CD4-positive, alpha-beta T cell treated with Interferon alpha-2 for 1 hour (primary cell): ENCODE results near the gene COX6B2.

Source experiments
- DNase-seq, 2 donors: peaks; one replicate each; pipeline ENCODE4 v3.0.0-alpha.2; 2020 to 2022

Gene COX6B2

DNA sequence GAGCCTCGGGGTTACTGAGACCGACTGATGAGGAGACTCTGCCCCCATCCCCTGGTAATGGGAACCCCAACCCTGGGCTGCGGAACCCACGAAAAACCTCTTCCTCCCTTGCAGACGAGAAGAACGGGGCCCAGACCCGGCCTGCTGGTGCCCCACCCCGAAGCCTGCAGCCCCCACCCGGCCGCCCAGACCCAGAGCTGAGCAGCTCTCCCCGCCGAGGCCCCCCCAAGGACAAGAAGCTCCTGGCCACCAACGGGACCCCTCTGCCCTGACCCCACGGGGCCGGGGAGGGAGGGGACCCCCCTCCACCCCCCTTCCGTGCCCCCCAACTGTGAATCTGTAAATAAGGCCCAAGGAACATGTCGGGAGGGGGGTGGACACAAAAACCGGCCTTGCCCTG, 42.7 kb downstream of the COX6B2 start:
- no peak for DNase-seq

DNA sequence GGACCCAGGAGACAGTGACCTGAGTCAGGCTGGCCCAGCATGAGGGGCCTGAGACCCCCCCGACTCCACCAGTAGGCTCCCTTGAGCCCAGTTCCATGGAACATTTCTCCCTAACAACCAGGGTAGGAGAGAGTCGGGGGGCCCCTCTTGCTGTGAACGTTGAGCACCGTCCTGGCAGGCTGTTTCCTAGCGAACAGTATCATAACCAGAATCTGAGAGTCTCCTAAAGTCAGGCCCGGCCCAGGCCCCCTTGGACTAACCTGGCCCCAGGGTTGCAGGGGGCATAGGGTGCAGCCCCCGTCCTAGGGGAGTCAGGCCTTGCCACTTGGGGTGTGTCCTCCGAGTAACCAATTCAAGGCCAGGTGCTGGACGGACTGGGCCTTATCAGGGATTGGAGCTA, 43.1 kb downstream of the COX6B2 start:
- DNase-seq: no peak

DNA sequence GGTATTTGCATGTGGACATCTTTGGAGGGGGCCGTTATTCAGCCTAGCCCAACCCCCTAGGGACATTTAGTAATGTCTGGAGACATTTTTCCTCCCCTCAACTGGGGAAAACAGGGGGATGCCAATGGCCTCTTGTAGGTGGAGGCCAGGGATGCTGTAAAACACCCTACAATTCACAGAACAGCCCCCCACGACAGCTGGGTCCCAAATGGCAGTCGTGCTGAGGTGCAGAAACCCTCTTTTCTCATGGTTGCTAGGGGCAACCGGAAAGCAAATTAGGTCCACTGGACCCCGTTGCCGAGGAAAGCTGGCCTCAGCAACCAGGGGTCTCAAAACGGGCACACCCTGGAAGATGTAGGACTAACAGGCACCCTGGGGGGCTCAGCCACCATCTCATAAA, 44.0 kb downstream of the COX6B2 start:
- no peak for DNase-seq

DNA sequence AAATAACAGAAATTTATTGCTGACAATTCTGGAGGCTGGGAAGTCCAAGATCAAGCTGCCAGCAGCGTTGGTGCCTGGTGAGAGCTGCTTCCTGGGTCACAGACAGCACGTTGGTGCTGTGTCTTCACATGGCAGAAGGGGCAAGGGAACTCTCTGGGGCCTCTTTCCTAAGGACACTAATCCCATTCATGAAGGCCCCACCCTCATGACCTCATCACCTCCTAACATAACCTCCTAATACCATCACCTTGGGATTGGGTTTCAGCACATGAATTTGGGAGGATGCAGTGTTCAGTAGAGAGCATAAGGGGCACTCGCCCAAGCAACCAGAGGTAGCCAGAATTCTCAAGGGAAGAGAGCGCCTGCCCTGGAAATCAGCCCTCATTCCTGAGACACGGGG, 45.1 kb downstream of the COX6B2 start:
- no peak for DNase-seq

DNA sequence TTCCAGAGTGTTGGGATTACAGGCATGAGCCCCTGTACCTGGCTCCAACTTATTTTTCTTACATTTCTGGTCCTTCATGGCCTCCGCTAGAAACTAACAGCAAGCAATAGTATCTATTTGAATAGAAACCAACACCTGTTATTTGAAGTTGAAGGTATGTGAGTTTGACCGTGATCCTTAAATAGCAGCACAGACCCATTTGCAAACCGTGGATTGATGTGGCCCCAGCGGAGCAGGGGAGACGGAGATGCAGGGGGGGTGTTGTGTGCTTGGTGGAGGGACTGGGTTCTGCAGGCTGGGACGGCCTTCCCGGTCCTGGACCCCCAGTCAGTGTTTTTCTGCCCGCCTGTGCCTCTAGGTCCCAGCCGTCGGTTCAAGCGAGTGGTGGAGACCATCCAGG, 46.2 kb downstream of the COX6B2 start:
- DNase-seq: no peak

DNA sequence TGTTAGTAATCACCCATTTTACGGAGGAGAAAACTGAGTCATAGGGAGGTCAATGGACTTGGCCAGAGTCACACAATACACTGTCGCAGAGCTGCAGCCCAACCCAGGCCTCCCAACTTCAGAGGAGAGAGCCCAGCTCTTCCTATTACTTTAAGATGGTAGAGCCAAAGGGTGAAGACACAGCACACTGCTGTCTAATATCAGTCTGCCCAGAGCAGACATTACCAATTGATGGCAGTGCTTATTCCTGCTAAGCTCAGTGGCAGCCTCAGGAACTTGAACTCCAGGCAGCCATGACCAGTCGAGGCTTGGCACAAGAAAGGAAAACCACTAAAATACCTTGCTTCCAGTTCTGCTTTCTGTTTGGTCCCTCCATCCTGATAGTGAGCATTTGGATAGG, 47.8 kb downstream of the COX6B2 start:
- DNase-seq: no peak

DNA sequence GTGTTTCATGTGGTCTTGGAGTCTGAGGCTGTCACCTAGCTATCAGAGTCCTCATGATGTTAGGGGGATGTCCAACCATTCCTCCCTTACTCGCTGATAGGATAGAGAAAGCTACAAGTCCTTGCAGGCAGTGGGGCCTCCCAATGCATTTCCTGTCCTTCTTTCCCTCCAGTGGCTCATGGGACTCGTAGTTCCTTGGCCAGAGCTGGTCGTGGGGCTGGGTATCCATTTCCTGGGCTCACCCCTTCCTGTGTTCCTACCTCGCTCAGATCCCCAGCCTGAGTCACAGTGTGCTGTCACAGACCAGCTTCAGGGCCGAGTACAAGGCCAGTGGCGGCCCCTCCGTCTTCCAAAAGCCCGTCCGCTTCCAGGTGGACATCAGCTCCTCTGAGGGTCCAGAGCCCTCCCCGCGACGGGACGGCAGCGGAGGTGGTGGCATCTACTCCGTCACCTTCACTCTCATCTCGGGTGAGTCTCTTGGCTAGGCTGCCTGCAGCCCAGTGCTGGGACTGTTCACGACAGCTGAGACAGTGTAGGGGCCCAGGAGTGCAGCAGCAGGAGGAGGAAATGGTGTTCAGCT, 48.4 kb downstream of the COX6B2 start:
- no peak for DNase-seq

DNA sequence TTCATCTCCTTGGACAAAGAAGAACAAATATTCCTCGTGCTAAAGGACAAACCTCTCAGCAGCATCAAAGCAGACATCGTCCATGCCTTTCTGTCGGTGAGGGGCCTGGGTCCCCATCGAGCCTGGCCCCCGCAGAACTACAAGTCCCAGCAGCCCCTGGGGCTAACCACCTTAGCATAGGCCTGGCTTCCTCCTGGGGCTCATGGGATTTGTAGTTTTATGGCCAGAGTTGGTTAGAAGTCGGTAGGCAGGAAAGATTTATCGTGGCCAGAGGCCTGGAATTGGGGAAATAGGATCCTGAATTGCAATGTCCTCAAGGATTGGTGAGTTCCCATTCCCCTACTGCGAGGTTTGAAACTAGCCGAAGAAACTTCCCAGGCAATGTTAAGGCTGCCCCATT, 49.0 kb downstream of the COX6B2 start:
- peak; percentile 51 to 69 for DNase-seq

DNA sequence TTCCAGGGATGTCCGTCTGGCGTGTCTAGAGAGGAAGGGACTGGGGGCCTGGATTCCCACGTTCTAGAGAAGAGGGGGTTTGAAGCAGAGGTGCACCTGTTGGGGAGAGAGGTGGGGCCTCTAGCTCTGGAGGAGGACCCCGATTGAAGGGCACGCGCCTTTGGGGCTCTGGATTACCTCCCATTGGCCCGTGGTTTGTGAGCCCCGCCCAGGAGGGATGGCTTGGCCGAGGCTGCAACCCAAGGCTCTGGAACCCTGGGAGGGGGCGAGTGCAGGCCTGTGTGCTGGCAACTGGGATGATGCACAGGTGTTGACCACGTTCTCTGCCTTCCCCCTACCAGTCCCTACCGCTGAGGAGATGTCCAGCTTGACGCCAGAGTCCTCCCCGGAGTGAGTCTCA, 49.5 kb downstream of the COX6B2 start:
- no peak for DNase-seq

DNA sequence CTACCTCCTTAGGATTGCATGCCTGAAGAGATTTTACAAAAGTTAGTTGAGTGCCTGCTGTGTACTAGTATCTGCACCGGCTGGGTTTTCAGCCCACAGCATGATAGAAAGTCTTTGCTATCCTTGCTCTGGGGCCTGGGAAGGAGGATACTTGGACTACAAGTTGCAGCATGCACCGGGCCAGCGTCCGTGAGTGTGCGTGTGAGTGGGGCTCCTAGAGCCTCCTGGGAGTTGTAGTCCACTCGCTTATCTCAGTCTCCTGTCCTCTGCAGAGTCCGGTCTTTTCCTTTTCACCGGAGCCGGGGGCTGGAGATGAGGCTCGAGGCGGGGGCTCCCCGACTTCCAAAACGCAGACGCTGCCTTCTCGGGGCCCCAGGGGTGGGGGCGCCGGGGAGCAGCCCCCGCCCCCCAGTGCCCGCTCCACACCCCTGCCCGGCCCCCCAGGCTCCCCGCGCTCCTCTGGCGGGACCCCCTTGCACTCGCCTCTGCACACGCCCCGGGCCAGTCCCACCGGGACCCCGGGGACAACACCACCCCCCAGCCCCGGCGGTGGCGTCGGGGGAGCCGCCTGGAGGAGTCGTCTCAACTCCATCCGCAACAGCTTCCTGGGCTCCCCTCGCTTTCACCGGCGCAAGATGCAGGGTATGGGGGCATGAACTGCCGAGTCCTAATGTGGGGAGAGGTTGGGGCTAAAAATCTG, 50.1 kb downstream of the COX6B2 start:
- peak in 1 of 2 donors; percentile 37 for DNase-seq

DNA sequence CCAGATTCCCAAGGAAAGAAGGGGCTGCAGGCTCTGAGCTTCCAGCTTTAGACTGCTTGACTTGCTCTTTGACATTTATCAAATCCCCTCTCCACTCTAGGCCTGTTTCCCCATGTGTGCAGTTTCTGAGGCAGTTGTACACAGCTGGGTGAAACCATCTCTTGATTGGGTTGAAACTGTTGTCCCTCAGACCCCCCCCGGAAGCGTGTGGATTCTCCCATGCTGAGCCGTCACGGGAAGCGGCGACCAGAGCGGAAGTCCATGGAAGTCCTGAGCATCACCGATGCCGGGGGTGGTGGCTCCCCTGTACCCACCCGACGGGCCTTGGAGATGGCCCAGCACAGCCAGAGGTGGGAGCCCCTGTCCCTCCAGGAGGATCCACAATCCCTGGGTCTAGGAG, 51.0 kb downstream of the COX6B2 start:
- no peak for DNase-seq

DNA sequence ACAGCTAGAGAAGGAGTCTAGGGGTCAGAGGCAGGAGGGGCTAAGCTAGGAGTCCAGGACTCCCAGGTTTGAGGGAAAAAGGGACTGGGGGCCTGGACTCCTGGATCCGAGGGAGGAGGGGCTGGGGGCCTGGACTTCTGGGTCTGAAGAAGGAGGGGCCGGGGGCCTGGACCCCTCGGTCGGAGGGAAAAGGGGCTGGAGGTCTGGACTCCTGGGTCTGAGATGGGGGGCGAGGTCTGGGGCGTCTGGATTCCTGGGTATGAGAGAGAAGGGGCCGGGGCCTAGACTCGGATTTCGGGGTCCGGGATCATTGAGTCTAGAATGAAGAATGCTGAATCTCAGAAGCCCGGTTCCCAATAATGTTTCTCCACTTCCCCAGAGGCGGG, 52.2 kb downstream of the COX6B2 start:
- no peak for DNase-seq

DNA sequence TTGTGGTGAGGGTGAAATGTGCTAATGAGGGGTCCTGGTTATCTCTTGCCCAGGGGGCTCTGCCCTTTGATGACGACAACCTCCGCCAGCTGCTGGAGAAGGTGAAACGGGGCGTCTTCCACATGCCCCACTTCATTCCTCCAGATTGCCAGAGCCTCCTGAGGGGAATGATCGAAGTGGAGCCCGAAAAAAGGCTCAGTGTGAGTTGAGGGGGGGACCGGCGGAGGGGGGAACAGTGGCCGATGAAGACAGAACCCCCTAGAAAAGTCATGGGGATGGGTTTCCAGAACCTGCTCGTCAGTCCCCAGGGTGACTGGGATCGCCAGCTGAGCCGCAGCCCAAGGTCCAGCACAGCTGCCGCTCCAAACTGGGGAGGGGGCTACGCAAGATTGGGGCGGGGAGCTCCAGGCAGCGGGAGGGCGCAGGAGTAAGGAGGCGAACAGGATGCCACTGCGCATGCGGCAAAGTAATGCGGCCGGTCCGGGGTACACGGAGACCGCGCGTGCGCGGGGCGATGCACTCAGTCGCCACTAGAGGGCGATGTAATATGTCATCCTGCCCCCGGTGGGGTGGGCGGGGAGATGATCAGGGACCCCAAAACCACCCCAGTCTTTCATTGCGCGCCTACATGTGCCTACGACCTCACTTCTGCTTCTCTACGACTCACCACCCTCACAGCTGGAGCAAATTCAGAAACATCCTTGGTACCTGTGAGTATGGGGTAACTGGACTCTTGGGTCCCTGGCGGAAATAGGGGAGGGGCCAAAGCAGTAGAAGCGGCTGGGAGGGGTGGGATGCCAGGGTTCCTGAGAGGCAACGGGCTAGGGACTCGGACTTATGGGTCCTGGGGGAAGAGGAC, 52.8 kb downstream of the COX6B2 start:
- DNase-seq: peak; percentile 92 to 93

DNA sequence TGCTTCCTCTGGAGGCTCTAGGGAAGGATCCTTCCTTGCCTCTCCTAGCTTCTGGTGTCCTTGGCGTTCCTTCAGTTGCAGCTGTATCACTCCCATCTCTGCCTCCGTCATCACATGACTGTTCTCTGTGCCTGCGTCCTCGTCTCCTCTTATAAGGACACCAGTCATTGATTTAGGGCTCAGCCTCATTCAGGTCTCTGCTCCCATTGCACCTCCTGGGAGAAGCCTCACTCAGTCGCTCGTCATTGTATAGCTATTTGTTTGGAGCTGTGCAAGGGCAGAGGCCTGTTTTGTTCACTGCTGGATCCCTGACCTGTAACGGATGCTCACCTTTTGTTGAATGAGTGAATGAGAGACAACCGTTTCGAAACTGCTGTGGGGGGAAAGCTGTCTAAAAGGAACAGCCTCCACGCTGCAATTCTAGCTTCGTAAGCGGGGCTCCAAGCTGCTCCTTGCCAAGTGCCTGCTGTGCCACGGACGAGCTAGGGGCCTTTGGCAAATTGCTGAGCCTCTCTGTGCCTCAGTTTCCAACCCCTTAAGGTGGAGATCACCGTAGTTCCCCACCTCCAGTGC, 53.5 kb downstream of the COX6B2 start:
- DNase-seq: no peak

DNA sequence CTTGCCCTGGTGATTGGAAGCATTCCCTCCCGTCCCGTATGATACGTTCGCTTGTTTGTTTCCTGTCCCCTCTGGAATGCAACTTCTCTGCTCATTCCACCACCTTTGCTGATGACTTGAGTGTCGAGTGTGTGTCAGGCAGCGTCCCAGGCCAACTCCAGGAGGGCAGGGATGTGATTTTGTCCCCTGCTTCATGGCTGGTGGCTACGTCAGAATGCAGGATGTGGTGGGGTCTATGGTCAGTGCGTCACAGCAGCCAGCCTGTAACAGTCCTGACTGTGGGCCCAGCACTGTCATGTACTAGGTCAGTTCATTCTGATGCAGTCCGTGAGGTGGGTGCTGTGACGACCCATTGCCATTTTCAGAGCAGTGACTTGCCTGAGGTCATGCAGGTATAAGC, 54.5 kb downstream of the COX6B2 start:
- DNase-seq: no peak
